HEK293T (cell line): ENCODE results near the gene TADA2B.

Experiments used
- CTCF ChIA-PET: fragments of 350-600 bp; formaldehyde crosslinking; extraction: SDS; loops from one replicate; lab custom pipeline; 2021; ENCODE audit warnings: antibody characterized with exemption, inconsistent platforms; lab: Yijun Ruan, JAX
- POLR2A ChIA-PET: fragments of 350-600 bp; formaldehyde crosslinking; extraction: SDS; loops from one replicate; lab custom pipeline; 2020; ENCODE audit warnings: antibody characterized with exemption, inconsistent platforms; lab: Yijun Ruan, JAX
- DNase-seq: peaks from one replicate; pipeline ENCODE4 v3.0.0; 2012; ENCODE audit warnings: mixed read lengths; ENCODE audit errors: extremely low spot score
- ARNT ChIP-seq: fragments of 450-650 bp; IDR thresholded peaks from 2 replicates; pipeline ENCODE4 v1.6.1; 2017; ENCODE audit warnings: mild to moderate bottlenecking
- BHLHE40 ChIP-seq: fragments of 450-650 bp; IDR thresholded peaks from 2 replicates; pipeline ENCODE4 v1.6.1; 2016; ENCODE audit warnings: mild to moderate bottlenecking, moderate library complexity, borderline replicate concordance
- CTBP1 ChIP-seq: fragments of 450-650 bp; IDR thresholded peaks from 2 replicates; pipeline ENCODE4 v1.6.1; 2016; ENCODE audit warnings: borderline replicate concordance
- ELF4 ChIP-seq: fragments of 450-650 bp; IDR thresholded peaks from 2 replicates; pipeline ENCODE4 v1.6.1; 2017; ENCODE audit warnings: antibody characterized with exemption
- FOXA1 ChIP-seq: fragments of 450-650 bp; IDR thresholded peaks from 2 replicates; pipeline ENCODE4 v1.6.1; 2016; ENCODE audit warnings: mild to moderate bottlenecking
- FOXK2 ChIP-seq: fragments of 450-650 bp; IDR thresholded peaks from 2 replicates; pipeline ENCODE4 v1.6.1; 2016; ENCODE audit warnings: mild to moderate bottlenecking
- FOXM1 ChIP-seq: fragments of 450-650 bp; IDR thresholded peaks from 2 replicates; pipeline ENCODE4 v1.6.1; 2017; ENCODE audit warnings: mild to moderate bottlenecking, borderline replicate concordance
- HDGF ChIP-seq: fragments of 450-650 bp; IDR thresholded peaks from 2 replicates; pipeline ENCODE4 v1.6.1; 2017; ENCODE audit warnings: antibody characterized with exemption, borderline replicate concordance
- L3MBTL2 ChIP-seq: fragments of 450-650 bp; conservative IDR thresholded peaks from 2 replicates; pipeline ENCODE4 v1.6.1; 2016; ENCODE audit warnings: mild to moderate bottlenecking
- LEF1 ChIP-seq: fragments of 450-650 bp; IDR thresholded peaks from 2 replicates; pipeline ENCODE4 v1.6.1; 2017; ENCODE audit warnings: mild to moderate bottlenecking, borderline replicate concordance
- NFRKB ChIP-seq: fragments of 450-650 bp; IDR thresholded peaks from 2 replicates; pipeline ENCODE4 v1.6.1; 2016; ENCODE audit warnings: mild to moderate bottlenecking, moderate library complexity
- PKNOX1 ChIP-seq: fragments of 450-650 bp; IDR thresholded peaks from 2 replicates; pipeline ENCODE4 v1.6.1; 2016
- SP1 ChIP-seq: fragments of 450-650 bp; IDR thresholded peaks from 2 replicates; pipeline ENCODE4 v1.6.1; 2017
- SUZ12 ChIP-seq: fragments of 450-650 bp; IDR thresholded peaks from 2 replicates; pipeline ENCODE4 v1.6.1; 2016; ENCODE audit warnings: mild to moderate bottlenecking
- TARDBP ChIP-seq: fragments of 450-650 bp; IDR thresholded peaks from 2 replicates; pipeline ENCODE4 v1.6.1; 2016
- ZNF384 ChIP-seq: fragments of 450-650 bp; IDR thresholded peaks from 2 replicates; pipeline ENCODE4 v1.6.1; 2016

Gene TADA2B

GRCh38 chr4:7041801-7042502 lies 1.2 kb upstream of the TADA2B start:
- TF ChIP-seq FOXK2: no peak
- no peak for TF ChIP-seq ARNT
- no peak for TF ChIP-seq L3MBTL2
- TF ChIP-seq SP1: no peak
- no peak for TF ChIP-seq NFRKB
- TF ChIP-seq FOXA1: no peak
- TF ChIP-seq FOXM1: no peak
- TF ChIP-seq SUZ12: no peak
- TF ChIP-seq HDGF: no peak
- no peak for TF ChIP-seq PKNOX1
- TF ChIP-seq ELF4: no peak
- no peak for DNase-seq
- ChIA-PET POLR2A (interaction anchor here (1.3 to 7.8 kb wide), 2 partner anchors 13 to 26 kb away, joined by 3 to 67 read pairs; partner anchors contain the start of gene GRPEL1), CTCF (interaction anchor here (1.1 to 1.4 kb wide), 2 partner anchors 11 to 30 kb away, joined by 4 to 5 read pairs; no protein-coding TSS in a partner anchor)

DNA sequence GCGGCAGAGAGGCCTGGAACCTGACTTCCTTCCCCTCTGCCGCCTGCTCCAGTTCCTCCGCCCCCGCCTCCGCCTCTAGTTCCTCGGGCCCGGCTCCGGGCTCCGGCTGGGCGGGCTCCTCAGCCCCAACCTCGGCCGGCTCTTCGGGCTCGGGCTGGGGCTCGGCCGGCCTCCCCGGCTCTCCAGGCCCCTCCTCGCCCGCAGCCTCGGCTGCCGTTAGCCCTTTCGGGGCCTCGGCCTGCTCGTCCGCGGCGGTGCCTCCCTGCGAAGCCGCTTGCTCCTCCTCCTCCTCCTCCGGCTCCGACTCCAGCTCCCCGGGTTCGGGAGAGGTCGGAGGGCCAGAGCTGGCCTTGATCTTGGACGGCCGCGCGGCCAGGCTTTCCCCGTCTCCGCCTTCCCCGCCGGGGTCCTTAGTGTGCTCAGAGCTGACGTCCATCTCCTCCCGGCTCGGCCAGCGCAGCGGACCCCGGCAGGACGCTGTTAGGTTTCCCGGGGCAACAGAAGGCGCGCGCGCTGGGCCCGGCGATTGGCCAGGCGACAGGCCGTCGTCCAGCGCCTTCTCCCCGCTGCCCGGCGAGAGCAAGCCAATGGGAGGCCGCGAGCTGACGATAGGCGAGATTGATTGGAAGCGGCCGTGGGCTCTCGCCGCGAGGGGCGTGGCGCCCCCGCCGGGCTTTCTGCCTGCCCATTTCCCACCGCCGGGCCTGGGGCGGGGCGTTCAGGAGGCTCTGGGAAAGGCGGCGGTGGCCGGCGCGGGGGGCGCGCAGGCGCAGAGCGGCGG lies 479 bp upstream of the TADA2B start:
- TF ChIP-seq FOXM1: no peak
- TF ChIP-seq PKNOX1: peak; percentile 74
- peak; percentile 73 for TF ChIP-seq L3MBTL2
- TF ChIP-seq BHLHE40: no peak
- TF ChIP-seq ELF4: no peak
- TF ChIP-seq HDGF: 0 out of 2 replicates have a peak, but pooled peaks have one; percentile 77
- POLR2A ChIA-PET: interaction anchor here (0.8 to 7.8 kb wide), 6 partner anchors 12 to 134 kb away, joined by 3 to 67 read pairs (median 4); partner anchors contain the start of genes GRPEL1 and TBC1D14

GRCh38 chr4:7044137-7044930 lies 1.2 kb downstream of the TADA2B start:
- ChIA-PET POLR2A (interaction anchor here (0.8 to 7.8 kb wide), 5 partner anchors 14 to 56 kb away, joined by 3 to 67 read pairs (median 4); partner anchors contain the start of gene GRPEL1), CTCF (interaction anchor here (0.9 kb wide), 1 partner anchor 26 kb away, joined by 4 read pairs; no protein-coding TSS in a partner anchor)
- TF ChIP-seq SUZ12 (no peak), TARDBP (no peak), FOXK2 (no peak), NFRKB (no peak), FOXA1 (no peak), ZNF384 (no peak), ARNT (no peak), HDGF (no peak), FOXM1 (no peak), CTBP1 (no peak), L3MBTL2 (no peak), PKNOX1 (no peak), LEF1 (no peak), SP1 (no peak)
- DNase-seq: no peak

More for the DNA sequence above, 479 bp upstream of the TADA2B start:
- DNase-seq: peak; percentile 100
- CTCF ChIA-PET: interaction anchor here (0.6 to 1.5 kb wide), 7 partner anchors 12 to 68 kb away, joined by 3 to 14 read pairs (median 3); partner anchors contain the start of gene GRPEL1

GRCh38 chr4:7045553-7045952 lies 2.4 kb downstream of the TADA2B start:
- ChIA-PET POLR2A (interaction anchor here (1.5 to 7.8 kb wide), 2 partner anchors 13 to 22 kb away, joined by 3 to 67 read pairs; partner anchors contain the start of gene GRPEL1), CTCF (interaction anchor here (0.9 kb wide), 1 partner anchor 25 kb away, joined by 4 read pairs; no protein-coding TSS in a partner anchor)
- no peak for TF ChIP-seq SUZ12
- no peak for TF ChIP-seq CTBP1
- DNase-seq: no peak
